Activated CD4-positive, alpha-beta T cell treated with anti-CD3 and anti-CD28 coated beads, Interleukin-2, Interleukin-4, amounts not matched to agents 100 ng/mL and 50 ng/mL, durations not matched to agents 16 hours and 8 hours (primary cell): ENCODE data around the gene PLXNA2.

Source experiments
- DNase-seq: peaks from one replicate; pipeline ENCODE4 v3.0.0-alpha.2; 2020; ENCODE audit warnings: low spot score

Gene PLXNA2

DNA sequence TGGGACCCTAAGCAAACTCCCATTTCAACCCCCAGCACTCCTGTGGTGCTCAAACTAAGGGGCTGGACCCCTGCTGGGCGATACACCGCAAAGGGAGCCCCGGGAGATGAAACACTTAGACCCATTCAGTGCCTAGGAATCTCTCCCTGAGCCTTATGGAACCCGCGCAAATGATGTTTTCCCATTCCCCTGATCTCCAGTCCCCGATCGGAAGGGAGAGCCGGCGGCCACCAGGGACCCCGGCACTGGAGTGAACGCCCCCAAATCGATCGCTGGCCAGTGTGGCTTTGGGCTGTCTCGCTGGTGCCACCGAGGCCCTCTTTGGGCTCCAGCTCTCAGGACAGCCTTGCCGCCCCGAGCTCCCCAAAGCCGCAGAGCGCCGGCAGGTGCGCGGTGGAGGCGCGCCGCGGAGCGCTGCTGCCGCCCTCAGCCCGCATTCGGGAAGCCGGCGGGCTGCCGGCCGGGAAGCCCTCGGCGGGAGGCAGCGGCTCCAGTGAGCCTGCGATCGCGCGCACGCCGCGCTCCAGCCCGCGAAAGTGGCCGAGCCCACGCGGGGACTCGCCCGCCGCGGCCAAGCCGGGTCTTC is 1.1 kb downstream of the PLXNA2 start:
- DNase-seq, result no peak

DNA sequence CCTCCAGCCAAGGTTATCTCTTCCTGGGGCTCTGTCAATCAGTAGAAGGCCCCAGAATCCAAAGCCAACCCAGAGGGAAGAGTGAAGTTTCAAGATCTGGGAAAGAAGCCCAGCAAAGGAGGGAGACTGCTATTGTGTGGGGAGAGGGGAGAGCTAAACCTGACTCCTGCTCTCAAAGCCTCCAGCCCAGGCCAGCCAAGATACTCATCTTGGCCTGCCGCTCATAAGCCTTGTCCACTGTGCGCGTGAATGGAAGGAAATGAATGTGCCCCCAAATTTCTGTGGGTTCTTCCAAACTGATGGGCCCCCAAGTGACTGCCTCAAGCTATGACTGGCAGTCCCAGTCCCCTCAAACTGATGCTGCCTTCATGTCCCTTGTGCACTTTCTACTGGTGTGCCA is 2.0 kb downstream of the PLXNA2 start:
- no peak for DNase-seq

DNA sequence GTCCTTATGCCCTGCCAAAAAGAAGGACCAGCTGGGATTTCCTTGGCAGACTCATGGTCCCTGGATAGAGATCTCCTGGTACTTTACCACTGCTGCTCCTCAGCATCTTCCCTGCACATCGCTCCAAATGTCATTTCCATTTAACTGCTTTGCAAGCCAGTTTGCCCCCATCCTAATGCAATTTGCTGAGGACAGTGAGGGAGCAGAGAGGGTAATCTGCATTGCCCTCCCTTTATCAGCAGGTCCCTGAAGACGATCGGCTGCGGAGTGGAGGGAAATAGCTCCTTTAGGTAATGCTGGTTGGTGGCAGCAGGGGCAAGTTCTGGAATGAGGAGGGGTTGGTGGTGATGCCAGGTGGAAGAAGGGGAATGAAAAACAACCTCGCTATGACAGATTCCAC is 2.7 kb downstream of the PLXNA2 start:
- no peak for DNase-seq

DNA sequence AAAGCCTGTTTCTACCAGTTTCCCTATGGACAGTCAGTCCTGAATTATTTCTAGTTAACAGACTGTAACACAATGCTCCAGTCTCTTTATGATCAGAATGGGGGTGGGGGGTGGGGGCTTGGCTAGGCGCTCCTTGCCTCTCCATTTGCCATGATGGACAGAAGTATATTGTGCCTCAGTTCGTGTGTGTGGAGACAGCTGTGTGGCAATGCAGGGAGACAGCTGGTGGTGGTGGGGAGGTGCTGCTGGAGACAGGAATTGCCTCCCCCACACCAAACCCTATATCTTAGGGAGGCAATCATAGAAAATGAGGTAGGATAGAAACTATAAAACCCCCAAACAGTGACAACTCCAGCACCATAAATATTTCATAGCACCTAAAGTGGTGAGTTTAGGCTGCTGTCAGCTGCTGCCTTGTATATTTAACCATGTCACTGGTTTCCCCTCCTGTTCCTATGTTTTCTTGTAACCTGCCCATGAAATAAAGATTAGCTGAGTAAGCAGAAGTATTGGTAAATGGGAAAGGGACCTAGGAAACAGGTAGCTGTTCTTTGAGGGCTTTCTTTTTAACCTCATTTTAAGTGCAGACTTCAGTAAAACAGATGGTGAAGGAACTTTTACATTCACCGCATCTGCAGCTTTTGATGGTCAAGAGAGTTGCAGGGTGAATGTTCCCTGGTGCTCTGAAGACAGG is 3.4 kb downstream of the PLXNA2 start:
- DNase-seq, result no peak

DNA sequence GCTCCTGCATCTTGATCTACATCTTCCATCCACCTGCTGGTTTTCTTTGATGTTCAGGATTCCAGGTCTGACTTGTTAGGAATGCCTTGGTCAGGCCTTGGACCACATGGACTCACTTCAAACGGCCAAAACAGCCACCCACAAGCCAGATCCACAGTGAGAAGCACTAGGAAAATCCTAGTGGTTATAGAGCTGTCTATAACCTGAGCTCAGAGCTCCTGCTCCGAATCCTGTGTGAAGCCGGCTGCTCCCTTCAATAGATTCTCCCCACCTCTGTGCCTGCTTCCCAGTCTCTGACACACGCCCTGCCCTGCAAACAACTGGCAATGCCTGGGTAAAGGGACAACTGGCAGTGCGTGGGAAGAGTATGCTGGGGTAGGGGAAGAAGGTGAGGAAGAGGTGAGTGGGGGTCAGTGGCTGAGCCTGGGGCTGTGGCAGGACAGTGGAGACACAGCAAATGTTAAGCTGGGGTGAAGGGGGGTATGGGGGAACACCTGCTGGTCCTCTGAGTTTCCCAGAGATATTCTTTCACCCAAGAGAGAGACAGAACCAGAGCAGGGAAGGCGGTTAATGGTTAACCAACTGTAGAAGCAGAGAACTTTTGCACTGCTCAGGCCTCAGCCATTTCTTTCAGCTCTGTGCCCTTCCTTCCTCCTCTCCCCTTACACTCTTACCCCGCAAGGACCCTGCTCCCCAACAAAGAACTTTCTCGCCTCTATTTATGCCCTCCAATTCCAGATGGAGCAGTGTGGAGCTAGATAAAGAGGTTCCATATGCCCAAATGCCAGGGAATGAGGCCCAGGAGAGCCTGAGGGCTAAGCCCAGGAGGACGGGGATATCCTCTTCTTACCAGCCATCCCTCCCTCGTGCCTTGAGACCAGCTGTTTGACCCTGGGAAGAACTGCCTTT is 4.5 kb downstream of the PLXNA2 start:
- DNase-seq, result no peak

DNA sequence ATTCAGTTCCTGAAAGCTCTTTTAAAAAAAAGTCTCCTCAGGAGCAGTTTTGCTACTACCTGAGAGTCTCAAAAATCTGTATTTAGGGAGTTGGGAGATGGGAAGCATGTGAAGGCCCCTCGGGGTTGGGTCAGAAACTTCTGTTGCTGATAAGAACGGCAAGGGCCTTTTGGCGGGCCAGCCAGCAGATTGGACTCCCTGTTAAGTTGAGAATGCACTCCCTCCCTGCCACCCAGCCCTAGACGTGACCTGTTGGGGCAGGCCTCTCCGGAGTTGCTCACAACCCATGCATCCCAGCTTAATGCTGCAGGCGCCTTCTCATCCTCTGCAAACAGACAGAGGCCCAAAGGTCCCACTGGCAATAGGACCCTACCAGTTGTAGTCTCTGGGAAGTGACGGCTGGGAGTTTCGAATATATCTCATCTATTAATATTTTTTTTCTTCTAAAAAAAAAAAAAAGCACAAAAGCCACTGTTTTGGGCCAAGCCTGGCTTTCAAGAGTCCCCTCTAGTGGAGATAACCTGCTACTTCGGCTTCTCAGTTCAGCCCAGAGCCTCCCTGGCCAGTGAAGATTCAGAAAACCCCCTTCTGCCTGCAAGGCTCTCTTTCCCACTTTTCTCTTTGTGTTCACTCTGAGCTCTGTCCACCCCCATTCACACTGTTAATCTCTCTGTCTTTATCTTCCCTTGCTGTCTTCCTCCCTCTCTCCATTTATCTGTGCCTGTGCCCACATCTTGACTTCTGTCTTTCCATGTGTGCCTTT is 5.3 kb downstream of the PLXNA2 start:
- DNase-seq, result peak; percentile 13

DNA sequence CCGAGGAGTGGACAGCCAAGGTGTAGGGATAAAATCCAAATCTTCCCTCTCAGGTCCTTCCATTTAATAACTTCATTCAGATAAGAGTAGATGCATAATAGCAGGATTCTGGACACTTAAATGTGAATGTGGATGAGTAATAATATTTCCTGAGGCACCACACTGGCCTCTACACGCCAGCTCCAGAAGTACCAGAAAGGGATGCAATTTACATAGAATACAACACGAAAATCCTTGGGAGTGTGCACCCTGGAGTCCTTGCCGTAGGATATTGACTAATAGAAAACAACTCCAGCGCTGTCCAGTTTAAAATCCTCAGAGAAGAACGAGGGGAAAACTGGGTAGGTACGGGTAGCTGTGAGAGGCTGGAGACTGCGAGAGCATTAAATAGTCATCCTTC is 6.9 kb downstream of the PLXNA2 start:
- DNase-seq, result no peak

DNA sequence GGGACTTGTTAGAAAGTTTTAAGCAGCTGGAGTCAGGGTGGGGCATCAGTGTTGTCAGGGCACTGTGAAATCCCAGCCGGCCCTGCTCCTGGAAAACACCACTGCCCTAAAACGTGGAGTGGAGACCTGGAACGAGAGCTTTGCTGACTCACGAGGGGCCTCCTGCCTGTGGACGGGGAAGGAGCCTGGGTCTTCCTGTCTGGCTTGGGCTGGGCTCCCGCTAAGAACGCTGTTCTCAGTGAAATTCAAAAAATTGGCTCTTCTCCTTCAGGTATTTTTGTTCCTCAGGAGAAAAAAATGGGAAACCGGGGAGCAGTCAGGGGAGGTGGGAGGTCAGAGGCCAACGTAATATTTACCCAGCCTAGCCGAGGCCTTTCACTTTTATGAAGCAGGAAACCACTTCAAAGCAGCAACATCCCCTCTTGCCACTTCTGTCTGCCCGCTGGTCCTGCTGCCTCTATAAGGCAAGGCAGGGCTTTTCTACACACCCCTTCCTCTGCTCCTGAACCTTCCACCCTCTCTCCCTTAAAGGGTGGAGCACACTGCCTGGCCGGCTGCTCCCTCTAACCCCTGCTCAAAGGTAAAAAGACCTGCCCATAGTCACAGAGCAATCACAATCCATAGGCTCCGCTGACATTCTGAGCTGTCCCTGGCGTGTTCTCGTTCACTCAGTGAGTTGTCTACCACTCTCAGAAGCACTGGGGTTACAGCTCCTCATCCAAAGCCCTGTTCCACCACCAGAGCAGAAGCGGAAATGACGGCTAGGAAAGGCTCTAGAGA is 8.0 kb downstream of the PLXNA2 start:
- peak; percentile 24 for DNase-seq

DNA sequence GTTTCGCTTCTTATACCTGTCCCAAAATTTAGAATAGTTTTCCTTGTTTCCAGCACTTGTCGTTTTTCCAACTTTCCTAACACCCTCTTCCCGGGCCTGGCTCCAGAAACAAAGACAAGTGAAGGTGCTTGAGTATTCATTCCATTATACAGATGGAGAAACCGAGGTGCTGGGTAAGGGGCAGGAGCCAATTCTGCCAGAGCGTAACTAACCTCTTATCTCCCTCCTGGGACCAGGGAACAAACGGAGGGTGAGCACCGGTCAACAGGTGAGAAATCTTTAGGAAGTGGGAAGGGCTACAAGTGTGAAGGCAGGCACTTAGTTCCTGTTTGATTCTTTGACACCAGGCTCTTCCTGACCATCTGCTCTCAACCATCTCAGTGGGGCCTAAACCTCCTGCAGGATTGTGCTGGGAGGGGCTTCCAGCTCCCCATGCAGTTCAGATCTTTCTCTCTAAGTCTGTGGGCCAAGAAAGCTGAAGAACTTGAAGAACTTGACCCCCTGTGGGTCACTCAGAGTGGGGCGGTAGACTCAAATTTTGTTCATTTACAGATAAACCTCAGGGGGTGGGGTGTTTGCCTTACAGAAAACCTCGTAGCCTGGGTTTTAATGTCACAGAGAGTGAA is 8.7 kb downstream of the PLXNA2 start:
- DNase-seq, result no peak

DNA sequence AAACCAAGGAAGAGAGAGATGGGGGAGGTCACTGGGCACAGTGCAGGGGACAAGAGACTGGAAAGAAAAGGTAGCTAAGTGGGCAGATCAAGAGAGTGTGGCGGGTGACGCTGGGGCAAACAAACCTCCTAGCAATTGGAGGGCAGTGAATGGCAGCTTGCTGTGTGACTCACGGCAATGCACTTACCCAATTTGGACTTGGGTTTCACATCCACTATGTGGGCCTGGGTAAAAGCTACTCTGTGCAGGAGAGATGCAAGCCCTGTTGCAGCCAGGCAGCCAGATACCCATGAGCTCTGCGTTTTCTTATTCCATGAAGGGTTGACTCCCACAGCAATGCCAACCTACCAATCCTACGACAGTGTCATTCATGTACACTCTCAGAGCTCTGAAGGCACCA is 9.5 kb downstream of the PLXNA2 start:
- DNase-seq, result no peak

DNA sequence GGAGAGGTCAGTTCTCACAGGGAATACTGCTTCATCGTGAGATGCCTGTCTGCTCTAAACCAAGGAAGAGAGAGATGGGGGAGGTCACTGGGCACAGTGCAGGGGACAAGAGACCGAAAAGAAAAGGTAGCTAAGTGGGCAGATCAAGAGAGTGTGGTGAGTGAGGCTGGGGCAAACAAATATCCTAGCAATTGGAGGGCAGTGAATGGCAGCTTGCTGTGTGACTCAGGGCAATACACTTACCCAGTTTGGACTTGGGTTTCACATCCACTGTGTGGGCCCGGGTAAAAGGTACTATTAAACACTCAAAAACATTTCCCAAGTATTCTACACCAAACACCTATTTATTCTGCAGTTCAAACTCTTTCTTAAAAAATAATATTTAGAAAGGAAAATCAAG is 10.2 kb downstream of the PLXNA2 start:
- DNase-seq, result no peak

DNA sequence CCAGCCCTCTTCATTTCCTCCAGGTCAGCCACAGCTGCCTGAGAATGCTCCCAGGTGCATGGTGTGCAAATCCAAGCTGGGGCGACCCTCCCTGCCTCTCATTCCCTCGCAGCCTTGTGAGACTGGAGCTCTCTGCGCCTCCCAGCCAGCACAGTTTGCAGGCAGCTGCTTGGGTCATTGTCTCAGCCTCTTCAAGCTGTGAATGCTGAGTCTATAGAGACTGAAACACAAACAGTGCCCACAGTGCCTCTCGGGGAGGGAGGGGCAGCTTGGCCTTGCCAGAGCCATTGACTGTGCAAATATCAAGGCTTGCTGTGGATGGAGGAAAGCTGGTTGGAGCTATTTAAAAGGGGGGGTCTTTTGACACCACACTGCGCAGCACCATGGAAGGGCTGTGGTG is 10.6 kb downstream of the PLXNA2 start:
- DNase-seq, result no peak

DNA sequence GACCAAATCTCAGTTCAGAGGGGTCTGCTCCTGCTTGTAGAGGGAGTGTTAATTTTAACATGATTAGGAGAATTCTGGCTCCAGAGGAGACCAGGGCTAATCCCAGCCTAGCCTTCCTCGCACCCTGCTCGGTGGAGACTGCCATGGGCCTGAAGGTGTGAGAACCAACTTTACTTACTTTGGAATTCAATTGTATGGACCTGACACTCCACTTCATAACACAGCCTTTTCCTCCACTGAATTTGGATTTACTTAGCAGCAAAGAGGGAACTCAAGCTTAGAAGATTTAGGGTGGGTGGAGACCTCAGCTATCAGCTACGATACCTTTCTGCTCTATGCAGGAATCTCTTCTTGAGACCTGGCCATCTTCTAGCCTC is 11.5 kb downstream of the PLXNA2 start:
- no peak for DNase-seq

DNA sequence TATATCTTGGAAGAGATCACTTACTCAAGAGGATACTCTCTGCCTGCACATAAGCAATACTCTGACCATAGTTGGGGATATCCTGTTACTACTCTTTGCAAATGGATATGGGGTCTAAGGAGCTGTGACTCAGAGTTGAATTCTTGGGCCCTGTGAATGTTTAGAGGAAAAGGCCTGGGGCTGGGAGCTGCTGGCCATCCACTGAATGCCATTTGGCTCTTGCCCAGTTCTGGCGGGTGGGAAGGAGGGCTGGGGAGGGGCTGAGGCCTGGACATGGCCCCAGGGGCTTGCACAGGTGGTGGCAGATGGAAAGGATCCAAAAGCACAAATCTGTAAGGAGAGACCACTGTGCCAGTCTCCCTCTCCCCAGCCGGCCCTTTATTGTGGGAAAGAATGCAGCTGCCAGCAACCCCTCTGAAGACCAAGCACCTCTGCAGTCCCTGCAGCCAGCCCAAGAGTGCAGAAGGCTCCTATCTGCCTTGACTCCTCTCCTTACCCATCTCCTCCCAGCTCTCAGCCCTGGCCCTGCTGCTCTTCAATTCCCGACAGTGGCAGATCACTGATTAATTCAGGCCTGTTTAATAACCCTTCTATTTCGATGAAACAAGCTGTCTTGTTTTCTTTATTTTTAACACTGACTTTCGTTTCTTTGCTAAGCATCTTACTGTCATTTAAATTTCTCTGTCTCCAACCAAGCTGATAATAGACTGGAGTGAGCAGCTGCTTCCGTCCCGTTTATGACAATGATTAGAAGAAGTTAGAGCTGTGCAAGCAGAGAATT is 12.1 kb downstream of the PLXNA2 start:
- DNase-seq, result no peak

DNA sequence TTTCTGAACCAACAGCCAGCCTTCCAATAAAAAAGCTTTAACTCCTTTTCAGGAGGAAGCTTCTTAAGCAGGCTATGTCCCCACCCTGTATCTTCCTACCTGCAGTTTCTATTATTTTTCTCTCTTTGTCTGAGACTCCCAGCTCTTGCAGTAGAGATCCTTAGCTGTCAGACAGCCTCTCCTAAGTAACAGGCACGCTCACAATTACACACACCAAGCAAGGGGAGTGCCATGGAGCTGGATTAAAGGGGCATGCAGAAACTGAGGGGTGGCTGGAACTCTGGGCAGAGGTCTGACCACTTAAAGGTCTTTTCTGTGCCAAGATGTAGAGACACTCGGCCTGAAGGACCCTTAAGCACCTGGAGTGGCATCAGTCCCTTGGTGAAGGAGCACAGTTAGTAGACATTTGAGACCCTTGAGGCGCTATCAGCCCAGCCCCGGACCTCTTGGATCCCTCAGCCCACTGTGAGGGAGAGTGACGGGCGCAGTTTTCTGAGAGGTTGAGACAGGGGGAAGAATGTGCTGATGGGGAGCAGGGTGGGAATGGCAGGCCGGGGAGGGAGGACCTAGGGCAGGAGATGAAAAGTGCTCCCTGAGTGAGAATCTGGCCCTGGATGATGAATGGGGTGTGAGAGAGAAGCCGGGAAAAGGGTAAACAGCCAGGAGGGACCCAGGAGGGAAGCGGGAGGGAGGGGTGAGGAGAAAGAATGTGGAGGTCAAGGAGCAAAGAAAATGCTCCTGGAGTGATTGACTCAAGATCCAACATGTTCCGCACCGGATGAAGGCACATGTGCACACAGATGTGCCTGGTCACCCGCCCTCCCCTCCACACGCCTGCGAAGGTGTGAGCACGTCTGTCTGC is 13.3 kb downstream of the PLXNA2 start:
- no peak for DNase-seq

DNA sequence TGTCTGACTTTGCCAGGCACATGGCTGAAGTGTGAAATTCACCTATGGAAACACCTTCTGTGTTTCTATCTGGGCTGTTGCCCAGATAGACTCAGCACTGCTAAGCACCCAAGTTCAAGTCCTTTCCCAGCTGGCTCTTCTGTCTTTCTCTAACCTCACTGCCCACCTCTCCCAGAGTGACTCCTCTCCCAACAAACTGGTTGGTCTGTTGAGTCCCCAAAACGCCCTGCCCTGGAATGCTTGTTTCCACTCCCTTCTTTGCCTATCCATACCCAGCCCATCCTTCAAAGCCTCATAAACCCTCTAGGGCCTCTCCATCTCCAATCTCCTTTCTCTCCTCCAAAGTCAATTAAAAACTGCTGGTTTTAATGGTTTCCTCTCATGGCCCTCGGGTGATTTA is 15.6 kb downstream of the PLXNA2 start:
- no peak for DNase-seq

DNA sequence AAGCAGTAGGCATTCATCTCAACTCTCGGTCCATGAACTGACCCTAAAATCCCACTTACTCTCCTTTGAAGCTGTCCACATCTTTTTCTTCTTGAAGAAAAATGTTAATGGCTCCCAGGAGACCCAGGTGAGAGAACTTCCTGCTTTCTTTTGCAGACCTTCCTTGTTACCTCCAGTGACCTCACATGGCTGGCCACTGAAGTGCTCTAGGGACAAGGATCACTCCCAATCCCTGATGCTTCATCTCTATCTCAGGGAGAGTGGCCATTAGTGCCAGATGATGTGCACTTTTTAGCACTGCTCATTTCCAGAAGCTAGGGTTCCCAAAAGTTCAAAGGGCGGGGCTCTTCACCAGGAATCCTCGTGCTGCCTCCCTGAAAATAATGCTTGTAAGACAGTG is 16.2 kb downstream of the PLXNA2 start:
- no peak for DNase-seq

DNA sequence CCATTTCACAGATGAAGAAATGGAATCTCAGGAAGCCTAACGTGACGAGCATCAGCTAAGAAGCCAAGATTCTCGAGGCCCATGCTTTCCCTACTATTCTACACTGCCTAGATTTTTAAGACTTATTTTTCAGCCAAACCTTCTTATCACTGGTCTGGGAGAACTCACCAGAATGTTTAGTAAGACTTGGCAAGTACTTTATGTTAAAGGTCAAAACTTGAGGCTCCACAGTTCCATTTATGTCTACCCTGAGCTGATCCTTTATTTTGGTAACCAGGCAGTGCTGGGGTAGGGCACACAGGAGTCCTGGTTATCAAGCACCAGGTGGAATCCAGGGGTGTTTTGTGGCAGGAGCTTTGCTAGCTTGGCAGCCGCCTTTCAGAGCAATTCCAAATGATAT is 16.8 kb downstream of the PLXNA2 start:
- DNase-seq, result no peak
